Renal cortex interstitium (tissue), 15 donors: ENCODE data around the gene SEC22A. TPM values are rescaled to one million over a fixed set of nuclear protein-coding genes. Genes with fewer than 3 reads are reported as not detected.
A peak's percentile ranks its signal among the peaks of the same experiment; 100 is the strongest.

Experiments
- DNase-seq, 11 donors: peaks; one replicate each; pipeline ENCODE4 v3.0.0-alpha.2; 2013; ENCODE audit warnings: low read depth in 9 of 11, low spot score in 4 of 11; ENCODE audit errors: extremely low read depth in 1 of 11
- long read RNA-seq, 16 experiments: transcript quantifications; one replicate each; lab custom pipeline, GENCODE V29; 2026
- polyA plus RNA-seq, 3 donors: library from polyadenylated mRNA; unstranded; fragments of 120-200 nt; gene quantifications; one replicate each; pipeline ENCODE4 v1.2.1, GENCODE V29; 2013; ENCODE audit not compliant: insufficient read length in 3 of 3

SEC22A gene
- 10 to 100 TPM; 24.3 to 26.5 (median 26.2) TPM for polyA plus RNA-seq
- long read RNA-seq, donor 1, partial matches to known transcripts: 0 of 3 reads
- long read RNA-seq, donor 1, other reads (novel, unspliced or antisense): 0 of 3 reads
- long read RNA-seq, donor 2, partial matches to known transcripts: 0 of 4 reads
- long read RNA-seq, donor 2, other reads (novel, unspliced or antisense): 0 of 4 reads
- long read RNA-seq, donor 3, full-length matches to known transcripts: 8 of 8 reads
- long read RNA-seq, donor 3, partial matches to known transcripts: 0 of 8 reads
- long read RNA-seq, donor 3, other reads (novel, unspliced or antisense): 0 of 8 reads
- long read RNA-seq, donor 4, partial matches to known transcripts: 0 of 1 reads
- long read RNA-seq, donor 4, other reads (novel, unspliced or antisense): 0 of 1 reads
- long read RNA-seq, donor 5: 0 reads
- long read RNA-seq, donor 6, transcript SEC22A-210 (7 exons, 972 nt): major isoform, 5 of 5 reads
- long read RNA-seq, donor 6, partial matches to known transcripts: 0 of 5 reads
- long read RNA-seq, donor 6, other reads (novel, unspliced or antisense): 0 of 5 reads
- long read RNA-seq, donor 7, transcript SEC22A-210 (7 exons, 972 nt): major isoform, 6 of 6 reads
- long read RNA-seq, donor 7, partial matches to known transcripts: 0 of 6 reads
- long read RNA-seq, donor 7, other reads (novel, unspliced or antisense): 0 of 6 reads
- long read RNA-seq, donor 8, full-length matches to known transcripts: 7 of 7 reads
- long read RNA-seq, donor 8, partial matches to known transcripts: 0 of 7 reads
- long read RNA-seq, donor 8, other reads (novel, unspliced or antisense): 0 of 7 reads
- long read RNA-seq, donor 9, transcript SEC22A-210 (7 exons, 972 nt): major isoform, 5 of 5 reads
- long read RNA-seq, donor 9, partial matches to known transcripts: 0 of 5 reads
- long read RNA-seq, donor 9, other reads (novel, unspliced or antisense): 0 of 5 reads
- long read RNA-seq, donor 10, full-length matches to known transcripts: 6 of 6 reads
- long read RNA-seq, donor 10, partial matches to known transcripts: 0 of 6 reads
- long read RNA-seq, donor 10, other reads (novel, unspliced or antisense): 0 of 6 reads
- long read RNA-seq, donor 11, partial matches to known transcripts: 0 of 2 reads
- long read RNA-seq, donor 11, other reads (novel, unspliced or antisense): 0 of 2 reads
- long read RNA-seq, donor 12, full-length matches to known transcripts: 1 of 1 reads
- long read RNA-seq, donor 12, partial matches to known transcripts: 0 of 1 reads
- long read RNA-seq, donor 12, other reads (novel, unspliced or antisense): 0 of 1 reads
- long read RNA-seq, donor 13, transcript SEC22A-210 (7 exons, 972 nt): major isoform, 5 of 5 reads
- long read RNA-seq, donor 13, partial matches to known transcripts: 0 of 5 reads
- long read RNA-seq, donor 13, other reads (novel, unspliced or antisense): 0 of 5 reads
- long read RNA-seq, donor 14, full-length matches to known transcripts: 2 of 2 reads
- long read RNA-seq, donor 14, partial matches to known transcripts: 0 of 2 reads
- long read RNA-seq, donor 14, other reads (novel, unspliced or antisense): 0 of 2 reads
- long read RNA-seq, donor 15, partial matches to known transcripts: 0 of 1 reads
- long read RNA-seq, donor 15, other reads (novel, unspliced or antisense): 0 of 1 reads
- long read RNA-seq, donor 16, transcript SEC22A-210 (7 exons, 972 nt): major isoform, 11 of 11 reads
- long read RNA-seq, donor 16, partial matches to known transcripts: 0 of 11 reads
- long read RNA-seq, donor 16, other reads (novel, unspliced or antisense): 0 of 11 reads

GRCh38 chr3:123201557-123202427 is at the start of gene SEC22A:
SEC22A (plus strand) TSS chr3:123201943; CDS start chr3:123209218, 7,275 bp downstream.
- peak; percentile 78 to 95 (median 91) for DNase-seq

GRCh38 chr3:123152687-123153086 is 49.1 kb upstream of the SEC22A start:
- DNase-seq: no peak

DNA sequence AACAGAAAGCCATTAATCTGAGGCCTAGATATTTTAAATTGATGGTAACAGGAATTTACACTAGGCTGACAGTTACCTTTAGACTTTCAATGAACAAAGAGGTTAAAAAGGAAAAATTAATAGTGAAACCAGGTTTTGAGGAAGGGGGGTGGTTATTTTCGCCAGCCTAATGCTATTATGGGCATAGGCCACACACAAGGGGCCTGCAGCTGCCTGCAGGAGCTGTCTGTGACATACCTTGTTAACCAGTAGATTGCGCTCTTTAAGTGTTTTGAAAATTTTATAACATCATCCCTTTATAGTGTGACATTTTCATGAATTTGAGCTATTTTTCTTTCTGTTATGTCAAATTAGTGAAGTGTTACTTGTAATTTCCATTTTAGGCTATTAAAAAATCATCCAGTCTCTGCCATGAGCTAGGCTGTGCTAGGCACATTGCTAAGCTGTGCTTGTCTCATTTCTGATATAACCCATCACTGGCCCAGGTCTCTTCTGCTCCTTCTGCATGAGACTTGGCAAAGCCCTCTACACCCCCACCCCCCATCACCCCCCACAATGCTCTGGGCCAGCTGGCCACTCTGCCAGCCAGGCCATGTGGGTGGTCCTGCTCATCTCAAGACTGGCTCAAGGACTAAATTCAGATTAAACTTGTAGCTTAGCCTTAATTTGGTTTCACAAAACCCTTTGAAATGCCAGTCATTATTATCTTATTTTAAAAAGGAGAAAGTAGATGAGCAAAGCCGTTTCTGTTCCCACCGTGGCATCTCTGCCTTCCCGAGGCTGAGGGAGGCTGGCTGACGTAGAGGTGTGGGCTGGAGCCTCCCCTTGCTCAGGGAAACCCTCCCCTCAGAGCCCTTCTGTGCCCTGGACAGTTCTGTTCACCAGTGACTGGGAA is 48.4 kb upstream of the SEC22A start:
- no peak for DNase-seq

GRCh38 chr3:123154020-123154985 is 47.4 kb upstream of the SEC22A start:
- no peak for DNase-seq

- DNase-seq: peak in 6 of 11 donors; percentile 40 to 65 (median 50)
Observed at GRCh38 chr3:123155471-123156011, 46.2 kb upstream of the SEC22A start.

DNA sequence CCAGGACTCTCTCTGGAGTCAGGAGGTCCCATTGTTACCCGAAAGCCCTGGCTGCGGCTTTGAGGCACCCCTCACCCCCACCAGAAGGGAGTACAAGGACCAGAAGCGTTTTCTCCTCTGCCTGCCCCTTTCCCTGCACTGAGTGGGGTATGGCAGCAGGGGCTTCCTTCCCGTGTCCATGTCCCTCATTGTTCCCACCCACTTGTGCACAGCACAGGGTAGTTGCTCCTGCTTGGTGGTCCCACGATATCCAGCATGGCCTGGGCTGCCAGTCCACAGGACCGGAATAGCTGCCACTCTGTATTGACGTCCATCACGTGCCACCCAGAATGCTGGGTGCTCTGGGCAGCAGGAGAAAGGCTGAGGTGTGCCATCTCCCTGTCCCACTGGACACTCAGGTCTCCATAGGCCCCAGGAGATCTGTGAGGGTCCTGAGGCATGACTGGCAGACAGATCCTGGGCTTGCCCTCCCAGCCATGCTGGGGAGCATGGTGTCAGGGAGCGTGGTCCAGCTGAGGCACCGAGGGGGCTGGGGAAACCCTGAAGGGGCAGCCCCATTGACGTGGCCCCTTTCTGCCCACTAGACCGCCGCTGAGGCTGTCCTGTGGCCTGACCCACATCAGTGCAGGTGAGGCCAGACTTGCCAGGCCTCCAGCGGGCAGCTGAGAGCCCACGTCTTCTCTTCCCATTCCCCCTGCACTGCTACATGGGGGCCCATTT is 45.3 kb upstream of the SEC22A start:
- DNase-seq: no peak

GRCh38 chr3:123157209-123157597 is 44.5 kb upstream of the SEC22A start:
- DNase-seq: no peak

DNA sequence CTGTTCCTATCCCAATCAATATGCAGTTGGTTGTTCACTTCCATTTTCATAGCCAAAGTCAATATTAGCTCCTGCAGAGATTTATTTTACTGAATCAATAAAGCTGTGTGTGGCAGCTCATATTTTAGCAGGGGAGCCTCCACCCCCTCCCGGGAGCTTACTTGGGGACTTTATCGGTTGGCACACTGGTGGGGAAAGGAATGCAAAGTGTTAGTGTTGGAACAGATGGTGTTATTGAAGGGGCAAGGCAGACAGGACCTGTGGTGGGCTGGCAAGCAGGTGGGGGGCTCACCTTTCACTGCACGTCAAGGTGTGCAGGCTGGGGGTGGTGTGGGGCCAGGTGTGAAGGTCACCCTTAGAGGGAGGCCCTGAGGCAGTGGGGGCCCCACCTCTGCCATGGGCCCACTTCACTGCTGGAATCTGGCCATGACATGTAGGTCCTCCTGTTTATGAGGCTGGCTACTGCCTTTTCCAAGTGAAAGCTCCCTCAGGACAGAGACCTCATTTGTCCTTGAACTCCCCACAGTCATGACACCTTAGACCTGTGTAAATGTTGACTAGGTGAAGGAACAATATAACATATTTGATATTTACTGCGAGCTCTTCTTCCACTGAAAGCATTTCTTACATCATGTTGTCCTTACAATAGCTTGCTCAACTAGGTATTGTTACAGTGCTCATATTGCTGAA is 44.0 kb upstream of the SEC22A start:
- DNase-seq: no peak

DNA sequence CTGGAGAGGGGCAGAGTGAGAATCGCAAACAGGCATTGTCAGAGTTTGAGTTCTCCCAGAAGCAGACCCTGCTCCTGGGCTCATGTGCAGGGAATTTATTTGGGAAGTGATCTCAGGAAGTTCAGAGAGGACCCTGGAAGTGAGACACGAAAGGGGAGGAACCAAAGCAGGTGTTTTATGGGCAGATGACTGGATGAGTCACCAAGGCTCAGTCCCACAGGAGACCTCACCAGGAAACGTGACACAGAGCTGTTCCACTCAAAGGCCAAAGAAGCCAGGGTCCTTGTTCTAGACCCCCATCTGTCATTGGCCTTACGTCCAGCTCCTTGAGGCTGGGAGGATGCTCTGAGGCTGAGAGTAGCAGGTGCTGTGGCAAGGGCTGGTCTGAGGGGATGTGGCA is 43.4 kb upstream of the SEC22A start:
- DNase-seq: no peak

GRCh38 chr3:123158899-123159390 is 42.8 kb upstream of the SEC22A start:
- no peak for DNase-seq

DNA sequence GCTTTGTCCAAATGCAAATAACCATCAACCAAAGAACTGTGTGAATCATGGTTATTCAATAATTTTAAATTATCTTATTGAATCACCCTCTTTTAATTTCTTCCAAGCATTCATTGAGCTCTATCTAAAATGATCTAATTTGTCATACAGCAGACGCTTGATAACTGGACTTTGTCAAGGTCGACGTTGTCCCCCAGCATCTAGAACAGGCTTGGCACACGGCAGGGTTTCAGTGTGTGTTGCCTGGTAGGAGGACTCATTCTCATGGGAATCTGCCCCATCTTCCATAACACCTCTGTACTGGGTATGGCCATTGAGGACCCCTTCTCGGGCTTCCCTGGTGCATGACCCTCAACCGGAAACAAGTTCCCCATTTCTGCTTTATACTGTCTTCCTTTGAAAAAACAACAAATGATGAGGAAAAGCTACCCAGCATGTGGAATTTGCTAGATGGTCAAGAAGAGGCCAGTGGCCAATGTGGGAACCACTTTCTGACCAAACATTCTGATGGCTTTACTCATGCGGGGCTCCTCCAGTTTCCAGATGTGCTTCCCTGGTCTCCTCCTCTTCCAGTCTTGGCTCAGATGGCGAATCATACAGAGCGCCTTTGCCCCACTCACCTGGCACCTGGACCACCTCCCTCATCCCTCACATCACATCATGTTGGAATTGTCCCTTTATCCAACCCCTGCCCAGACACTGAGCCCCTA is 41.7 kb upstream of the SEC22A start:
- no peak for DNase-seq

DNA sequence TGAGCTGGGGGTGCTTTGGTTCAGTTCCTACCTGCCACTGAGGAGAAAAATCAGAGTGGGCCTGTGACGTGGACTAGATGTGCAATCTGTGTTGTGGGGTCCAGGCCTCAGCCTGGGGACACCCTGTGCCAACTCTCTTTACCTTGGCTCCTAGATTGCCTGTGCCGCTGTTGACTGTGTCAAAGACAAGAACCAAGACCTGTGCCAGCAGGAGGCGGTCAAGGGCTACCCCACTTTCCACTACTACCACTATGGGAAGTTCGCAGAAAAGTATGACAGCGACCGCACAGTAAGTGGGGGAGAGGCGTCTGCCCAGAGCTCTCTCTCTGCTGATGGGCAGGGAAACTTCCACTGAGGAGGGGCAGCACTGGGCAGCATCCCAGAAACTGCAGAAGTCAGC is 40.6 kb upstream of the SEC22A start:
- no peak for DNase-seq

DNA sequence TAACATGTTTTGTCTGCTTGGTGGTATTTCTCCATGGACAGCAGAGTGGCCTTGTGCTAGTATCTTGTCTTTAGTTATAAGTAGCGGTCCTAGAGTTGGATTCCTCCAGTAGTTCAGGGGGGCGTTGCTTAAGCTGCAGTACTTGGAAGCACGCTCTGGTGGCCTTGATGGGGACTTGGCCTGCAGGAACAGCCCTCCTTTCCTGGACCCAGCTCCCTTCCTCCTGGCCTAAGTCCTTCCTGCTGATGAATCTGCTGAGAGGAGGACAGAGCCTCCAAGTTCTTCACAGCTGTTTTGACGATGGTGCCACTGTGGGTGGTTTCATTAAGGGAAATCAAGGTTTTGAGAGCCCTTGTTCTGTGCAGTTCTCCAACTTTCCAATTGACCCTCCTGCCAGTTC is 38.6 kb upstream of the SEC22A start:
- DNase-seq: no peak
